ENCODE results near the gene TNFSF10. TPM values are rescaled to one million over a fixed set of nuclear protein-coding genes. Genes with fewer than 3 reads are reported as not detected.

Gene TNFSF10
- total RNA-seq, 3 donors from 2014 or later (not counting 1 experiment from before 2014, with no cell fraction given) = 9.5 to 27.7 (median 18.4) TPM

DNA sequence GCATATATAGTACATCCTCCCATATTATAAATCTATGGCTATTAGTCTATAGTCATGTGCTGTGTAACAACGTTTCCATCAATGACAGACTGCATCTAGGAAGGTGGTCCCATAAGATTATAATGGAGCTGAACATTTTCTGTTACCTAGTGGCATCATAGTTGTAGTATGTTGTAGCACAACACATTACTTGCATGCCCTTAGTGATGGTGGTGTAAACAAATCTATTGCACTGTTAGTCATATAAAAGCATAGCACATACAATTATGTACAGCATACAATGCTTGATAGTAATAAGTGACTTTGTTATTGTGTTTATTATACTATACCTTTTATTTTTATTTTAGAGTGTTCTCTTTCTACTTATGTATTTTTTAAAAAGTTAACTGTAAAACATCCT lies 37.4 kb upstream of the TNFSF10 start:
- no peak for ATAC-seq
- H3K4me3 Mint-ChIP-seq = no peak overlapping the region
- 81% methylated on average over 1 of the region's 1 CpG for WGBS (ENCODE audit: insufficient coverage)
- peaks cover 28 to 35% of the 10 kb centered on the region in 2 donors for H3K4me1 Mint-ChIP-seq
- DNase-seq = no peak
- intact Hi-C loops (cut with micrococcal nuclease) = no loop called here
- H3K9me3 Mint-ChIP-seq = no peaks in the 10 kb centered on the region
- H3K27me3 Mint-ChIP-seq (ENCODE audit: low read depth in 2 of 2) = no peaks in the 10 kb centered on the region
- TF ChIP-seq, protein P1, sequence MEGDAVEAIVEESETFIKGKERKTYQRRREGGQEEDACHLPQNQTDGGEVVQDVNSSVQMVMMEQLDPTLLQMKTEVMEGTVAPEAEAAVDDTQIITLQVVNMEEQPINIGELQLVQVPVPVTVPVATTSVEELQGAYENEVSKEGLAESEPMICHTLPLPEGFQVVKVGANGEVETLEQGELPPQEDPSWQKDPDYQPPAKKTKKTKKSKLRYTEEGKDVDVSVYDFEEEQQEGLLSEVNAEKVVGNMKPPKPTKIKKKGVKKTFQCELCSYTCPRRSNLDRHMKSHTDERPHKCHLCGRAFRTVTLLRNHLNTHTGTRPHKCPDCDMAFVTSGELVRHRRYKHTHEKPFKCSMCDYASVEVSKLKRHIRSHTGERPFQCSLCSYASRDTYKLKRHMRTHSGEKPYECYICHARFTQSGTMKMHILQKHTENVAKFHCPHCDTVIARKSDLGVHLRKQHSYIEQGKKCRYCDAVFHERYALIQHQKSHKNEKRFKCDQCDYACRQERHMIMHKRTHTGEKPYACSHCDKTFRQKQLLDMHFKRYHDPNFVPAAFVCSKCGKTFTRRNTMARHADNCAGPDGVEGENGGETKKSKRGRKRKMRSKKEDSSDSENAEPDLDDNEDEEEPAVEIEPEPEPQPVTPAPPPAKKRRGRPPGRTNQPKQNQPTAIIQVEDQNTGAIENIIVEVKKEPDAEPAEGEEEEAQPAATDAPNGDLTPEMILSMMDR (IDR thresholded peaks at IDR 0.05) = no peak
- Histone ChIP-seq H3K9me3 (ENCODE audit: control insufficient read depth, insufficient read depth, low read length) (no peaks in the 10 kb centered on the region), H3K36me3 (ENCODE audit: control insufficient read depth, insufficient read depth, low read length) (no peaks in the 10 kb centered on the region), H3K4me3 (ENCODE audit: low read length) (no peak overlapping the region), H3K27me3 (ENCODE audit: control insufficient read depth, insufficient read depth, low read length) (no peaks in the 10 kb centered on the region), H3K27ac (ENCODE audit: low read length) (no peak overlapping the region), H3K4me1 (ENCODE audit: control insufficient read depth, insufficient read depth, low read length) (peaks cover 25% of the 10 kb centered on the region)
- no peaks in the 10 kb centered on the region for H3K36me3 Mint-ChIP-seq
- no peak overlapping the region for H3K27ac Mint-ChIP-seq

DNA sequence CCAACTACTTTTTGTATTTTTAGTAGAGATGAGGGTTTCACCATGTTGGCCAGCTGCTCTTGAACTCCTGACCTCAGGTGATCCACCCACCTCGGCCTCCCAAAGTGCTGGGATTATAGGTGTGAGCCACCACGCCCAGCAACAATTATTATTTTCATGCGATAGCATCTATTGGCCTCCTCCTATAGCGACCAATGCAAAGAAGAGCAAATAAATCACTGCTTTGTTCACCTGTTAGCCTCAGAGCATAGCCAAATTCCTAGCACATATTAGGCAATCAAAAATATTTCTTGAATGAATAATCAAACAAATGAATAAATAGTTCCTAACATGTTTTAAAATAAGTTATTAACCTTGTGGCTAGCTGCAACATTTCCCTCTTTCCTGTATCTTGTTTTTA lies 36.8 kb upstream of the TNFSF10 start:
- Mint-ChIP-seq H3K9me3 (no peaks in the 10 kb centered on the region), H3K27me3 (ENCODE audit: low read depth in 2 of 2) (no peaks in the 10 kb centered on the region), H3K27ac (no peak overlapping the region), H3K36me3 (no peaks in the 10 kb centered on the region), H3K4me3 (no peak overlapping the region), H3K4me1 (peaks cover 28 to 35% of the 10 kb centered on the region in 2 donors)
- TF ChIP-seq, protein P1 (IDR thresholded peaks at IDR 0.05) = no peak
- Histone ChIP-seq H3K36me3 (ENCODE audit: control insufficient read depth, insufficient read depth, low read length) (no peaks in the 10 kb centered on the region), H3K4me1 (ENCODE audit: control insufficient read depth, insufficient read depth, low read length) (peaks cover 25% of the 10 kb centered on the region), H3K27ac (ENCODE audit: low read length) (no peak overlapping the region), H3K4me3 (ENCODE audit: low read length) (no peak overlapping the region), H3K9me3 (ENCODE audit: control insufficient read depth, insufficient read depth, low read length) (no peaks in the 10 kb centered on the region), H3K27me3 (ENCODE audit: control insufficient read depth, insufficient read depth, low read length) (no peaks in the 10 kb centered on the region)
- no peak for ATAC-seq
- WGBS (ENCODE audit: insufficient coverage) = 95% methylated on average over 4 of the region's 4 CpGs
- intact Hi-C loops (cut with micrococcal nuclease) = no loop called here
- no peak for DNase-seq

DNA sequence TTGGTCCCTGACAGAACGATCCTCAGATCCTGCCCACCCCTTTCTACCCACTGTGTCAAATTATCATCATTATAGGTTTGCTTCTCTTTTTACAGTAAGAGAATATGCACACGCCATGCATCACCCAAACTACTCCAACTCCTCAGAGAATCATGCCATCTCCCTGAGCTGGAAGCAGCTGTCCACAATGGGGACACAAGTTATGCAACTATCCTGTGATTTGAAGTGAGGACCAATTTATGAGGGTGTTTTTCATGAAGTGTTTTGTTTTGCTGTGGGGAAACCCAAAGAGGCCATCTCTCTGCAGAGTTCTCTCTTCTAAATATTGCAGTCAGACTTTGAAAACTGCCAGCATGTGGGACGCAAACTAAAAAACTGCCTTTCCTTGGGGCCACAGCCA lies 35.8 kb upstream of the TNFSF10 start:
- no peak for DNase-seq
- peak in 1 of 3 donors; percentile 35 for ATAC-seq
- Histone ChIP-seq H3K4me3 (ENCODE audit: low read length) (no peak overlapping the region), H3K27ac (ENCODE audit: low read length) (no peak overlapping the region), H3K36me3 (ENCODE audit: control insufficient read depth, insufficient read depth, low read length) (no peaks in the 10 kb centered on the region), H3K27me3 (ENCODE audit: control insufficient read depth, insufficient read depth, low read length) (no peaks in the 10 kb centered on the region), H3K9me3 (ENCODE audit: control insufficient read depth, insufficient read depth, low read length) (no peaks in the 10 kb centered on the region), H3K4me1 (ENCODE audit: control insufficient read depth, insufficient read depth, low read length) (peaks cover 25% of the 10 kb centered on the region)
- WGBS (ENCODE audit: insufficient coverage) = 66% methylated on average over 3 of the region's 3 CpGs
- intact Hi-C loops (cut with micrococcal nuclease) = no loop called here
- H3K27ac Mint-ChIP-seq = no peak overlapping the region
- H3K4me1 Mint-ChIP-seq = peaks cover 28 to 35% of the 10 kb centered on the region in 2 donors
- H3K27me3 Mint-ChIP-seq (ENCODE audit: low read depth in 2 of 2) = no peaks in the 10 kb centered on the region
- no peak overlapping the region for H3K4me3 Mint-ChIP-seq
- H3K36me3 Mint-ChIP-seq = no peaks in the 10 kb centered on the region
- H3K9me3 Mint-ChIP-seq = no peaks in the 10 kb centered on the region
- TF ChIP-seq, protein P1 (IDR thresholded peaks at IDR 0.05) = no peak

DNA sequence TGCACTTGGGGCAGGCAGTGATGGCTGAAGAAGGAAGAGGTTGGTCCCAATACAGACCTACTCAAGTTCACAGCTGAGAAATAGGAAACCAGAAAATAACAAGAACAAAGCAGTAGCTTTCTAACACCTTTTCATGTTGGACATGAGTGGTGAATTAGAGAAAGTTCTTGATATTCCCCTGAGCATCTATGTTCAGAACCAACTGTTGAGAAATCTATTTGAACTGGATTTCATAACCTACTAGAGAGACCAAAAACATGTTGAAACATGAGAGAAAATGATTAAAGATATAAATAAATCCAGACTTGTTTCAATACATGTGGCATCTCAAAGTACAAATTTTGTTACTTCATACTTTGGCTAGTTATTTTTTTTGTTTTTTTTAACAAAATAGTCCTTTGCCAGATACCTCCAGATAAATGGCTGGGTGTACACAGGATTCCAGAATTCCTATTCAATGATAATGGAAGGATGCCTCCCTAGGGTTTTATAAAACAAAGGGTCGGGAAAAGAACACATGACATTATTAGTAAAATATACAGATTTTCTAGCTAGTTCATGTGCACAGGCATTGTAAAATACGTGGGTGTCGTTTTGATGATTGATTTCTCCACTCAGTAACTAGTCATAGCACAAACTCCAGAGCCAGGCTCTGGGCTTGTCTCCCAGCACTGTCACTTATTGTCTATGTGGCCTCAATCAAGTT lies 34.4 kb upstream of the TNFSF10 start:
- no peak overlapping the region for H3K27ac ChIP-seq (ENCODE audit: low read length)
- H3K4me3 ChIP-seq (ENCODE audit: low read length) = no peak overlapping the region
- intact Hi-C loops (cut with micrococcal nuclease) = no loop called here
- Mint-ChIP-seq H3K36me3 (no peaks in the 10 kb centered on the region), H3K9me3 (no peaks in the 10 kb centered on the region), H3K27me3 (ENCODE audit: low read depth in 2 of 2) (no peaks in the 10 kb centered on the region), H3K4me3 (no peak overlapping the region), H3K4me1 (peaks cover 17 to 24% of the 10 kb centered on the region in 2 donors), H3K27ac (peak overlapping the region; percentile 37 to 41)
- H3K36me3 ChIP-seq (ENCODE audit: control insufficient read depth, insufficient read depth, low read length) = no peaks in the 10 kb centered on the region
- no peaks in the 10 kb centered on the region for H3K27me3 ChIP-seq (ENCODE audit: control insufficient read depth, insufficient read depth, low read length)
- TF ChIP-seq, protein P1 (IDR thresholded peaks at IDR 0.05) = no peak
- DNase-seq (no peak), ATAC-seq (peak in 2 of 3 donors; percentile 61 to 69)
- no peaks in the 10 kb centered on the region for H3K9me3 ChIP-seq (ENCODE audit: control insufficient read depth, insufficient read depth, low read length)
- WGBS (ENCODE audit: insufficient coverage) = 53% methylated on average over 2 of the region's 3 CpGs
- peaks cover 25% of the 10 kb centered on the region for H3K4me1 ChIP-seq (ENCODE audit: control insufficient read depth, insufficient read depth, low read length)

Data from natural killer cell (primary cell).